Sigmoid colon (tissue), 4 donors: ENCODE measurements around the gene RACGAP1.

ENCODE experiments used
- CTCF ChIP-seq, 4 experiments: fragments of 450-650 bp in 3 of 4; fragments of 200-600 bp in 1 of 4; IDR thresholded peaks; one replicate each; pipeline ENCODE4 v1.5.1; 2016 to 2019; ENCODE audit warnings: antibody characterized with exemption in 4 of 4, mild to moderate bottlenecking in 3 of 4, moderate library complexity in 2 of 4
- POLR2AphosphoS5 ChIP-seq, 4 donors: sonication (generic); formaldehyde crosslinking; IDR thresholded peaks; one replicate each; pipeline ENCODE4 v1.6.1; 2017; ENCODE audit warnings: antibody characterized with exemption in 4 of 4

- TF ChIP-seq CTCF (IDR thresholded peaks at IDR 0.05), result no peak
- TF ChIP-seq POLR2AphosphoS5 (IDR thresholded peaks at IDR 0.05), result no peak
Observed at GRCh38 chr12:49969027-49969426, 56.3 kb downstream of the RACGAP1 start.
